Stimulated activated CD8-positive, alpha-beta memory T cell treated with anti-CD3 and anti-CD28 coated beads, Interleukin-4, amount 100 ng/mL, for 1 hour (primary cell): ENCODE measurements around the gene CUTC.

ENCODE experiments used
- DNase-seq, 2 donors: peaks; one replicate each; pipeline ENCODE4 v3.0.0-alpha.2; 2020; ENCODE audit warnings: low read depth in 2 of 2, low spot score in 1 of 2

The CUTC gene

DNA sequence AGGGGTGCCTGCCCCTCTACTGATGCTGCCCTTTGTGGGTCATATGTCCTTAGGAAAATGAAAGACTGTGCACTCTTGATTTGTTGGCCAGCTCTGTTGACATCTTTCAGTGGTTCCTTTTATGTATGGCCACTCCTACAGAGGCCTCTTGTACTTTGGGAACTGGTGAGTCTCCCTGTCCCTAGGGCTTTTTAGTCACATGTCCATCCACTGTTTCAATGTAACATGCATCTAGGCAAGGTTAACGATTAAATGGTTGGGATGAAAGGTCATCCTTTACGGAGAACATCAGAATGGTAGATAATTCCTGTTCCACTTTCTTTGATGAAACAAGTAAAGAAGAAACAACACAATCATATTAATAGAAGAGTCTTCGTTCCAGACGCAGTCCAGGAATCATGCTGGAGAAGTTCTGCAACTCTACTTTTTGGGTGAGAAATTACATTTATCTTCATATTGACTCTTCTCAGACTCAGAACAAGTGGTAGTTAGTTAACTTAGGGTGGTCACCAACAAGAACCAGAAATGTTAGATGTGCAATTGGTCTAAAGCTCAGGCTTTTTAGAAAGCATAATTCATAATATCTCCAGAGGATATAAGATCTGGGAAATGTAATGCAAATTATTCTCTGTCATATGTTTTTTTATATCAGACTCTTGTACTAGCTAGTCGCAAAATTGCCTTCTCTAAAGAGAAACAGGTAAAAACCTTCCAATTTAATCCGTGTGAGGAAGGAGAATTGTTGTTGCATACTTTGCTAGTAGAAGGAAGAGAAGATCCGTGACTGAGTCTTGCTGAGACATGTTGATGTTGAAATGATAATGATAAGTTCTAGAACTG lies 50.6 kb downstream of the CUTC start, which contains the start of gene ABCC2:
TSS of gene ABCC2 (plus strand) at position 194 of the 840 bp plus-strand sequence. CDS start at position 399, 205 bp downstream.
- DNase-seq = no peak

DNA sequence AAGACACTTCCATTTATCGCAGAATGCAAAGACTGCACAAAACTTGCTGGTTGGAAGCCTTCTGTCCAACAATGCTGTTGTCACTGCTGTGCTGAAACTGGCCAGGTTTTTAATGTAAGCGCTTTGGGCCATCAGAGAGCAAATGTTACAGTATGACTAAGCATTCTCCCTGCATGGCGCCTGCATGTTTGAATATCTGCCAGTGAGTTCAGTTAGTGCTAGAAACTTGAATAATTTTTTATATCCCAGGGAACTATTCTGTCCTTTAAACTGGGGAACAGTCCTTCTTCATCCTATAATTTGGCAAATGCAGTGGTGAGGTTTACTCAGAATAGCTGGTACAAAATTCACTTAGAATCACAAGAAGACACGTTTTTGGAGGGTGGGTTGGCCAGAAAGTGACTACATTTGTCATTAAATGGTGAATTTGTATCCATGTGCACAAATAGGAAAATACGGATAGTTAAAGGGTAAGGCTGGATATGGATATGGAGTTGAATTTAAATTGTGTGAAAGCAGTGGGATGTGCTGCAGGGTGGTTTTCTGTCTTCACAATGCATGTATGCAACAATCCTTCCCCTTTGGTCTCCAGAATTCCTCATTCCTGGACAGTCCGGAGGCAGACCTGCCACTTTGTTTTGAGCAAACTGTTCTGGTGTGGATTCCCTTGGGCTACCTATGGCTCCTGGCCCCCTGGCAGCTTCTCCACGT lies 52.1 kb downstream of the CUTC start:
- no peak for DNase-seq

DNA sequence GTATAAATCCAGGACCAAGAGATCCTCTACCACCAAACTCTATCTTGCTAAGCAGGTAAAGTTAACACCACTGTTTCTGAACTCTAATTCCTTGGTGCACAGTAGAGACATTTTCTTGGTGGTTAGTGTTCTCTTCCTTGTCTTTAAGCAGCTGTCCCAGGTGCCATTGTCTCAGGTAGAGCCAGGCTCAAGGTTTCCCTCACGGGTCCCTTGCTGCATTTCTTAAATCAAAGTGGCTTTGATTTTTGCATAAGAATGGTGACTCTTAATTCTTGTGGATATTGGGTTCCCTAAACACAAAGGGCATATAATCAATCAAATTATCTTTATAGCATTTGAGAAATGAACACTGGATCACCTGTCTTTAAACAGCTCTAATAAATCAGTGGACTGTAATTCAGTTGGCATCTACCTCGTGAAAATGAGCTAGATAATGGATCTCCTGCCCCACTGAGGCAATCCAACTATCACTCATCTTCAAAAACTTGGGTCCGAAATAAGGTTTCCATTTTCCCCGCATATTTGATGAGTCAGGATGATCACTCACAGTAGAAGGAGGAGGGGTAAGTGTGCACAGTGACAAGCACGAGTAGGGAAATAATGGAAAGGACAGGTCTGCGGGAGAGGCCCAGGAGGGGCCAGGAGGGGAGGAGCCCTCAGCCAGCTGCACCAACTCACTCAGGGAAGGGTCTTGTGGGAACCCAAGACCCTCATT lies 52.9 kb downstream of the CUTC start:
- DNase-seq = no peak

DNA sequence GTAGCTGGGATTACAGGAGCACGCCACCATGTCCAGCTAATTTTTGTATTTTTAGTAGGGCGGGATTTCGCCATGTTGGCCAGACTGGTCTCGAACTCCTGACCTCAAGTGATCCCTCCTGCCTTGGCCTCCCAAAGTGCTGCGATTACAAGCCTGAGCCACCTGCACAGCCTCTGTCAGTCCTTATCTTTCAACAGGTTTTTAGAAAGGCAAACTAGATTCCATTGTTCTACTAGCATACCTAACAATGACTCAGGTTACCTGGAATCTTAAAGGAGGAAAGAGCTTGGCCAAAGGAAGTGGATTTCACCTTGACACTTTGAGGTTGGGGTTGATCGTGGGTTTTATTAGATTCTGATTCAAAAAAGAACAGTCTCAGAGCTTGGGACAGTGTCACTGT lies 53.6 kb downstream of the CUTC start:
- DNase-seq = no peak

DNA sequence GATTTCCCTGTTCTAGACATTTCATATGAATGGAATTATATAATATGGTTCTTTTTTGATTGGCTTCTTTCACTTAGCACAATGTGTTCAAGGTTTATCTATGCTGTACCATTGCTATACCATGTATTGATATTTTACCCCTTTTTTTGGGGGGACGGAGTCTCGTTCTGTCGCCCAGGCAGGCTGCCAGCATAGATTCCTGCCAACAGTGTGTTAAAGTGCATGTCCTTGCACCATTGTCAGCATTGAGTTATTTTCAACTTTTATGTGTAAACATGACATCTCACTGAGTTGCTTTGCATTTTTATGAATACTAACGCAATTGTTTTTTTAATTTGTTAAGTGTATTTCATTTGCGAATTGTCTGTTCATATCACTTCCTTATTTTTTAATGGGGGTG lies 55.3 kb downstream of the CUTC start:
- DNase-seq = no peak

DNA sequence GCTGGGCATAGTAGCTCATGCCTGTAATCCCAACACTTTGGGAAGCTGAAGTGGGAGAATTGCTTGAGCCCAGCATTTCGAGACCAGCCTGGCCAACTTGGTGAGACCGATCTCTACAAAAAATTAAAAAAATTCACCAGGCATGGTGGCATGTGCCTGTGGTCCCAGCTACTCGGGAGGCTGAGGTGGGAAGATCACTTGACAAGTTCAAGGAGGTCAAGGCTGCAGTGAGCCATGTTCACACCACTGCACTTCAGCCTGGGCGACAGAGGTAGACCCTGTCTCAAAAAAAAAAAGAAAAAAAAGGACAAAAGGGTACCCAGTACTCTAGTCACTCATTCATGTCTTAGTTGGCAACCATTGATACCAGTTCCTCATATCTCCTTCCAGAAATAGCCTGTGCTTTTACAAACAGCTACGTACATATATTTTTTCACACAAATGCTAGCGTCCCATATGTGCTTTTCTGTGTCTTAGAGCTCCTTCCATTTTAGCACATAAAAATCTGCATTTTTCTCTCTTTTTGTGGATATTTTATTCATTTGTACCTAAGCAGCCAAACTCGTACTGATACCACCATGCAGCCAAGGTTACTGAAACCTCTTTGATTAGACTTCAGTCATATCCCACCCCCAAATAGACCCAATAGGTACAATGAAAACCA lies 55.9 kb downstream of the CUTC start:
- no peak for DNase-seq

DNA sequence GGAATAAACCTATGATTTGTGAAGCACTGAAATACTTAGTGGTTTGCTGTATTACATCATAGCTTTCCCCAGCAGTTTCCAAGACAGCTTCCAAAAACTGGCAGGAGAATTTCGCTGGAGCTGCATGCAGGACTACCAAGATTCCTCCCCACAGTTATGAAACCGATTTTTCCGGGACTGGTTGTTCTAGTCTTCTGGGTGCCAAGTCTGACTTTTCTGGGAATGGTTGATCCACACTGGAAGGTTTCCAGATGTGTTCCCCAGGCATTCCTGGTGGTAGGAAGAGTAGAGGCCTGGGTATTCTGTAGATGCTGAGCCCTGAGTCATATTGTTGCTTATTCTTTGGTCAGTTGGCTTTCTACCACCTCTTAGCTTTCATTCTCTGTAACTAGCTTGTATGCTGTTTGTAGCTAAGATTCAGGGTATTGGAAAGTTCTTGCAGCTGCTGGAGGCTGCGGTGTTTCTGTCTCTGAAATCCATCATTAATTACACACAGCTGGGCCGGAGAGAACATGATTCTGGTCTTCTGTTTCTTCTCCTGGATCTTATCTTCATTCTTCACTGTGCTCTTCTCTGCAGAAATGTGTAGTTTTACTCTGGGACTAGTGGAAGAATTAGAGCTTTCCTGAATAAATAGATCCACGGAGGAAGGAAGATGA lies 56.7 kb downstream of the CUTC start:
- no peak for DNase-seq

DNA sequence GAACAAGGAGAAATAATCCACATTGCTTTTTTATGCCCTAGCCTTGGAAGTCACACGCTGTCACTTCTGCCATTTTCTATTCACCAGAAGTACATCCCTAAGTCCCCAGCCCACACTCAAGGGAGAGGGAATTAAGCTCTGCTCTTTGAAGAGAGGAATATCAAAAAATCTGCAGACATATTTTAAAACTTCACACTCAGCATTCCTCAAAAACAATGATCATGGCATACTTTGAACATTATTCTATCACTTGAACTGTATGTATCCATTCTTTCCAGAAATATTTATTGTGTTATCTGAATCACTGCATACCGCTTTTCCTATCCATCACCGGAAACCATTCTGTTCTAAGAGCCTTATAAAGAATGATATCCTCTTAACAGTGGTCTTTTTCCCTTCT lies 59.8 kb downstream of the CUTC start:
- no peak for DNase-seq

DNA sequence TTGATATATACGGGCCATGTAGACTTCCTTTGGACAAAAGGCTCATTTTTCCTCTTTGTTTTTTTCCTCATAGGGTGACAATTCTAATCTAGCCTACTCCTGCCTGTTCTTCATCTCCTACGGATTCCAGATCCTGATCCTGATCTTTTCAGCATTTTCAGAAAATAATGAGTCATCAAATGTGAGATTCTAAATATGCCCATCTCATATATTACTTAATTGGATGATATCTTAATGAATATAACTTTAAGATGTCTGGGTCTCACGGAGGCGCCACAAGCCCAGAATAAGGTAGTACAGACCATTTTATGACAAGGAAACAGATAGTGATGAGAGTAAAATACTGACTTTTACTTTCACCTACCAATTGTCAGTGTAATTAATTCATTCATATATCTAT lies 61.8 kb downstream of the CUTC start:
- DNase-seq = no peak

DNA sequence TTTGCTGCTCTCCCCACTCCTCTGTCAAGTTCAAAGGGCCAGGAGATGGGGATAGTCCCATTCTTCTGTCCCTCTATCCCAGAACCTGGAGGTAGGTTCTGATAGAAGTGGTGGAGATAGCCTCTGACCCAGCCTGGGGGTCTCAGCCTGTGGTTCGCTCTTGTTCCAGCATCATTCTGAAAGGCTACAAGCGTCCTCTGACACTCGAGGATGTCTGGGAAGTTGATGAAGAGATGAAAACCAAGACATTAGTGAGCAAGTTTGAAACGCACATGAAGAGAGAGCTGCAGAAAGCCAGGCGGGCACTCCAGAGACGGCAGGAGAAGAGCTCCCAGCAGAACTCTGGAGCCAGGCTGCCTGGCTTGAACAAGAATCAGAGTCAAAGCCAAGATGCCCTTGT lies 64.9 kb downstream of the CUTC start:
- DNase-seq = no peak

DNA sequence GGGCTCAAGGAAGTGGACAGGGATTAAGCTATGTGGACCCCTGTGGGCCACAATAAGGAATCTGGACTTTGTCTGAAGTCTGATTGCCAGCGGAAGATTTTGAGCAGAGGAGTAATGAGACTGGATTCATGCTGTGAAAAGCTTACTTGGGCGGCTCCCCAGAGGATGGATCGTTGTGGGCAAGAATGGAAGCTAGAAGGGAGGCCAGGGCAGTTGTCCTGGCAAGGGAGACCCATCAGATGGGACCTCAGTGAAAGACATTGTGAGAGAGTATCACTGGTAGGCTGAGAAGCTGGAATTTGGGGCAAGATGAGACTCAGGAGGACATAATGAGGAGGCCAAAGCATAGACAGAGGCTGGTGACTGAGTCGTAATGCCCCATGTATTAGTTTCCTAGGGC lies 66.0 kb downstream of the CUTC start:
- no peak for DNase-seq

DNA sequence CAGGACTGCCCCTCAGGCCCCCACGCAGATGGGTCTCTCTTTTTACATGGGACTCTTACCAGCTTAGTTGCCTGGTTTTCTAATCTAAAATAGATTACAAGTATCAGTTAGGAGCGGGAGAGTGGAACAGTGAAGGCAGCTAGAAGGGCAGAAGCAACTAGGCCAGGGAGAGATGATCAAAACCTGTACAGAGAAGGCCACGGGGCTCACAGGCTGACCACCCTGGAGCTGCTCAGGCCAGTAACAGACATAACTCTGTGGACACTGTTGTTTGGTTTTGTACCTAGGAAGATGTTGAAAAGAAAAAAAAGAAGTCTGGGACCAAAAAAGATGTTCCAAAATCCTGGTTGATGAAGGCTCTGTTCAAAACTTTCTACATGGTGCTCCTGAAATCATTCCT lies 66.9 kb downstream of the CUTC start:
- DNase-seq = no peak

DNA sequence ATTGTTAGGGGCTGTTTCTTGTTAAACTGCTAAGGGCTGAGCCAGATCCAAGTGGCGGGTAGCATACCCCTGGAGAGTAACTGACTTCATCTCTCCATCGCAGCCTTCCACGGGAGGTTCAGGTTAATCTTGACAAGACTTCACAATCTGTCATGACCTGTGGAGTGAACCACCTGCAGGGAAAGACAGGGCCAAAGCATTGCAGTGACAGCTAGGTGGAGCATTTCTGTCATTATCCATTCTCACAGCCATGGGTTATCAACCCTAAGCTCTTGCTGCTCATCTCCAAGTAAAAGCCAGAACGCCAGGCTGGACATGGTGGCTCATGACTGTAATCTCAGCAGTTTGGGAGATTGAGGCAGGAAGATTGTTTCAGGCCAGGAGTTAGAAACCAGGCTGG lies 67.6 kb downstream of the CUTC start:
- DNase-seq = no peak

DNA sequence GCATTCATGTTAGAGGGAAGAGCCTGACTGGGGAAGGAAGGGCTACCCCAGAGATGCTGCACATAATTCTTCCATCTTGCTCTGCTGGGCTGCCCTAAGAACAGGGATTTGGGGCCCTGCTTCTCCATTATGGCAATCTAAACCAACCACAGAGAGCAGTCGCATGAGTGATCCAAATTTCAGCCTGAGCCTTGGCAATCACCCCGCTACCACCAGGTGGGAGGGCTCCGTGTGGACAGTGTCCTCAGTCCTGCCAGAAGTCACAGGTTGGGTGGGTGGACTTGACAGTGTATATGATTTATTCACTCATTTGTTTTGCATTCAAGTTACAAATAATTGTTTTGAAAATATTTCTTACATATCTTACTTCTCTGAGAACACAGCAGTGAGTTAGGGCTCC lies 72.4 kb downstream of the CUTC start:
- no peak for DNase-seq

DNA sequence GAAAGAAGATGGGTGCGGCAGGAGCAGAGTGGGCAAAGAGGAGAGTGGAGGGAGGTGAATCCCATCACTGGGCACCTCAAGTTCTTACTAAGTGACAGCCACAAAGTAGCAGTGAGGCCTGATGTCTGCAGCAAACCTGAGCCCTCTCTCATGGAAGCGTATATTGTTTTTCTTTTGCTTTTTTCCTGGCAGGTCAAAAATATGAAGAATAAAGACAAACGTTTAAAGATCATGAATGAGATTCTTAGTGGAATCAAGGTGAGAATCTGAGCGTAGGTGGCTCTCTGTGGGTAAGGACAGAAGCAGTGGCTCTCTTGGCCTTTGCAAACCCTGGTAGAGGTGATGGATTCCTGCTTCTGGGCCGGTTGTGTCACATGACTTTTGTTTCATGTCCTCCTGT lies 73.2 kb downstream of the CUTC start:
- no peak for DNase-seq
